ENCODE measurements around the gene IRX4.

Gene IRX4

DNA sequence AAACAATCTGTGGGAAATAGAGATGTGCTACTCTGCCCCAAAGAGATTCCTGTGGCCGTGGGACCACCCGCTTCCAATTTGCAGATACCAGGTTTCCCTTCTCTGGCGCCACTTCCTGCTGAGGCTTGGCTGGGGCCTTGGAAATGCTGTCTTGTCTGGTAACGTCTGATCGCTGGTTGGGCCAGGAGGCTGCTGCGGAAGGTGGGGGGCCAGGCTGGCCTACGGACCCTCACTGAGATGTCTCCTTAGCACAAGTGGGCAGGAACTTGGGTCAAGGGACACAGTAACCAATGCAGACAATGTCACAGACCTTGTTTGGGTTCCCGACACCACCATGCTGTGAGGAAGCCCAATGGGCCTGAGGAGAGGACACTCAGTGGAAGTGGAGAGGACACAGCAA lies 31.7 kb upstream of the IRX4 start:
- no peak for DNase-seq (ENCODE audit: low read depth in 2 of 2)

DNA sequence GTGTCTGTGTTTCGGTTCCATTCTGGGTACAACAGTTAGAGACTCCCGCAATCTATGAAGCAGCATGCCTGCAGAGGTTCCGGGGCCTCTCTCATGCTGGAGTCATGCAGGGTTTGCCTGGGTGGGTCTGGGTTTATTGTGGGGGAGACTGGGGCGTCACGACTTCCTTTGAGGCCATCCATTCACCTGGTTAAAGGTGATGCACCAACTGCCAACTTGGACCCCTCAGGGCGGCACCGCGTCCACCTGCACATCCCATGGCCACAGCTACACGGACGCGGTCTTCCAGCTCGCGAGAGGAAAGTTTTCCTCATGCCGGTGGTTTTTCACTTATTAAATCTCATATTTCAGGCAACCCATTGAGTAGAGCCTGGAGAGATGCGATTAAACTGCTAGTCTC lies 30.9 kb upstream of the IRX4 start:
- no peak for DNase-seq (ENCODE audit: low read depth in 2 of 2)

DNA sequence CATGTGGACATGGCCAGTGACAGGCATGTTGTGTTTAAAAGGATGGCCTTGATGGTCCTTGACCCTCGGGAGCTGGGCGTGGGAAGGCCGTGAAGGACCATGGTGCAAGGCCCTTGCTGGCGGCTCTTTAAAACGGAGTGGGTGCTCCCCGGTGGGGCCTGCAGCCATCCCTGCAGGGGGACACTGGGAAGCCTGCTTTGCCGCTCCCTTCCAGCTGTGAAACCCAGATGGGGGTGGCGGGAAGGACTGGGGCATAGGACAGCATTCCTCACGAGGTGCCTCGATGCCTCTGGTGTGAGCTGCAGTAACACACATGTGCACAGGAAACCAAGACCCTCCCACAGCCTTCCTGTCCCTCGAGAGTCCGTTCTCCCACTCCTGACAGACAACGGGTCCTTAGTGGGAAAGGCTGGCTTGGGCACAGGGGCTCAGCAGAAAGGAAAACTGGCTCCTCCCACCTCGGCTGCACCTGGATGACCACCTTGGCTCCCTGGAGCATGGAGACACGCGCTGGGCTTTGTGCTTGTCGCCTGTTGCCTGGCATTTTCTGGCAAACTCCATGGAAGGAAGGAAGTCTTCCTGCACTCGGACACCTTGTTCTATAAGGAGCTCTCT lies 30.3 kb upstream of the IRX4 start:
- no peak for DNase-seq (ENCODE audit: low read depth in 2 of 2)

DNA sequence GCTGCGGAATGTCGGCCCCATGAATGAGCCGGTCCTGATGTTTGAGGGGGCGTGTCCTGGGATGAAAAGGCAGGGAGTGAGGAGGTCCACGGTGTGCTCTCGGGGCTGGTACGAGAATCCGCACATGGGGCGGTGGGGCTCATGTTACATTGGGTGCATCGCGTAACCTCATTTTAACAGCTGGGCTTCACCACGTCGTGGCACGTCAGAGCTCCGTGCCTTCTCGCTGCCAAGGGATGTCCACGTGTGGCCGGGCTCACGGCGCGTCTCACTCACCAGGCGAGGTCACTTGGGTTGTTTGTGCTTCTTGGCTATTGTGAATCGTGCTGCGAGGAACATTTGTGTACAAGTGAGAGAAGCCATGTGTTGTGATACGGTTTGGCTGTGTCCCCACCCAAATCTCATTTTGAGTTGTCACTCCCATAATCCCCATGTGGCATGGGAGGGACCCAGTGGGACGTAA lies 29.1 kb upstream of the IRX4 start:
- no peak for DNase-seq (ENCODE audit: low read depth in 2 of 2)

DNA sequence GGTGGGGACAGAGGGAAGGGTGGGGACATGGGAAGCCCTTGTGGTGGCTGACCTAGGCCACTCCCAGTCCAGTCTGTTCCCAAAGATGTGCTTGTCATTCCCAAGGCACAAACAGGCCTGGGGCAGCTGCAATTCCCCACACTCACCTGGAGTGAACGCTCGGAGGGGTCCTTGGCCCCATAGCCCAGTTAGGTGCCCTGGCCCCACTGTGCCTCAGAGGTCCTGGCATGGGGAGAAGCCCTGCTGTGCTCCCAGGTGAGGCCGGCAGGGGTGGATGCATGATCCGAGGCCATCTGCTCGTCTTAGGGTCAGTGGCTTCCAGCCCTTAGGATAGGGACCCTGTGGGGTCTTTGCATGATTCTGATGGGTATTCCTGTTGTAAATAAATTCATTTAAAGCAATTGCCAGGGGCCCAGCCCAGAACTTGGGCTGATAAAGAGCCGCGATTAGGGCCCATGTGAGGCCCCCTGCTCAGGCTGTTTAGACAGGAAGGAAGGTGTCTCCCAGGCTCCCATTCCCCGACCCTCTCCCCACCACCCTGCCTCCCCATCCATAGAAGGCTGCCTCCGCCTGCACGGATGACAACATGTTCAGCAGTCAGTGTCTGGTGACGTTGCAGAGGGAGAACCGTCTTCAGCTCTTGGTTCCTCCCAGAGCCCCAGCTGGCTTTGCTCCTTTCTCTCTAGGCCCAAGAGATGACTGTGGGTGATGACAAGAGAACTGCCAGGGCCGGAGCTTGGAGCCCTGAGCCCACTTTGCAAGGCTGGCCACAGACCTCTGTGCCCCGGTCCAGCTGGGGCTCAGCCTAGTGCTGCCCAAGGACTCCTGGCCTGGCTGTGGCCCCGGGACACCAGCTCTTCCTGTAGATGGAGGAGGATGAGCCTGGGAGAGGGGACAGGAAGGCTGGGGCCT lies 28.4 kb upstream of the IRX4 start:
- no peak for DNase-seq (ENCODE audit: low read depth in 2 of 2)

DNA sequence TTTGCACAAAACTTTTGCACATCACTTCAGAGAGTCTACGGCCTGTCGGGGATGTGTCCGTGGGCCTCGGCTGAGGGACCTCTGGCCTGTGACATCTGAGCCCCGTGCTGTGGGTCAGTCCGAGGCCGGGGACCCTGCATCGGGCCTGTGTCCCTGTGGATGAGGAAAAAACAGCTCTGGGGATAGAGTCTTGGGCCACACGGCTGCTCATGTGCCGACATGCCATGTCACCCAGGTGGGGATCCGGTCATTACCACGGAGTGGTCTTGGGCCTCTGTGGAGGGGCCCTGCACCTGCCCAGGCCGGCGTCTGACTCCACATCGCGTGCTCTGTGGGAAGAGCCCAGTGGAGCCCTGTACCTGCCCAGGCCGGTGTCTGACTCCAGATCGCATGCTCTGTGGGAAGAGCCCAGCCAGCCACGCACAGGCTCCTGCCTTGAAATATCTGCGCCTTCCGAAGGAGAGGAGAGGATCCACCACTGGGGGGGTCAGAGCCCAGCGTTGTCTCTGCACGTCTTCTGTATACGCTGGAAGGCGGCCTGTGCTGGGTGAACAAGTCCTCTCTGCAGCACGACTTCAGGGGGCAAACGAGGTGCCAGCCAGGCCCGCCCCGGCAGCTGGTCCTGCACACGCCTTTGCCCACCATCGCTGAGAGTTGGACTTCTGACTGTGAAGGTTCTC lies 27.5 kb upstream of the IRX4 start:
- DNase-seq (ENCODE audit: low read depth in 2 of 2), result no peak

DNA sequence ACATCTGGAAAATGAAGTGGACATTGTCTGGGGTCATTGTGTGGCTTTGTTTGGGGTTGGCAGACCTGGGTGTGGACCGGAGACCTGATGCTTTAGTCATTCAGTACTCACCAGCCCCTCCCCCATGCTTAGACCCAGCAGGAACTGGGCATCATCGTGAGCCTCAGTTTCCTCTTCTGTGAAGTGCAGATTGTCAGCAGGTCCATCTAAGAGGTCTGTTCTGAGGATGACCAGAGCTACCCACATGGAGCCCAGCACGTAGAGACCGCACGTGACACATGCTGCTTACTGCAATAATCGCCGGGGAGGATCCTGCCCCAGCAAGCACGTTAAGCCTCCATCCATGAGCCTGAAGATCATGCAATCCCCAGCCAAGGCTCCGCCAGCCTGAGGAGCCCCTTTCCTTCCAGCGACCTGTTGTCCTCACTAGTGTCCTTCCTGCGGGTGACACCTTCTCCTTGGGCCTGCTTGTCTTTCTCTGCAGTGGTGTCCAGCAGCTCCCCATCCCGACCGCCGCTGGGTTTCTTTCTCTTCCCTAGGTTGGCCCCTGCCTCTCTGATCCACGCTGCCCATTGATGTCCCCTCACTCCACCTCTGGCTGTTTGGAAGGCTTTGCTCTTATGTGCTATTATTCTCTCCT lies 26.7 kb upstream of the IRX4 start:
- no peak for DNase-seq (ENCODE audit: low read depth in 2 of 2)

DNA sequence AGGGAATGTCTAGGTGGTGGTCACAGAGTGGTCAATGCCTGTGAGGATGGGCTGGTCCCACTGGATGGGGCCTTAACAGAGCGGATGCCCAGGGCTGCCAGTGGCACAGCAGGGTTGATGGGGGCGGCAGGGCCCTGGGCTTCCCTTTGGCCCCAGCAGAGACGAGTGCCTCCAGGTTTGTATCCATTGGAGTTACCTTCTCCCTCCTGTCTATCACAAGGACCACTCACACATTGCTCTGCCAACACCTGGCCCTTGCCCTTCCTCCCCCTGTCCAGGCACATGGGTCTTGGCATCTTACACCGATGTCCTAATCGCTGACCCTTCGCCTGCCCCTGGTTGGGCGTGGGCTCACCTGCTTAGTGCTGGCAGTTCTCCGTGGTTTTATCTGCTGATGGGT lies 26.2 kb upstream of the IRX4 start:
- no peak for DNase-seq (ENCODE audit: low read depth in 2 of 2)

DNA sequence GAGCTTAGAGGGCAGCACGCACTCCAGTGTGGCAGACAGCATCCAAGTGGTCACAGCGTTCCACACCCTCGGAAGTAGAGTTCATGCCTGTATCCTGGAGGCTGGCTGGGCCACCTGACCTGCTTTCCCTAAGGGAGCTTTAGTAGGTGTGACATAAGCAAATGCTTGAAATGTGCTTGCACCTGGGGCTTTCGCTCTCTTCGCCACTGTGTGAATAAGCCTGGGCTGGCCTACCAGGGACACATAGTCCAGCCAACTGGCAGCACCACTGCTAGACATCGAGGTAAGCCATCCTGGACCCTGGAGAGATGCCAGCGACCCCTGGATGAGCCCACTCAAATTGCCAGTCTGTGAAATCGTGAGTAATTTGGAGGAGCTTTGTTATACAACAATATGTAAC lies 24.9 kb upstream of the IRX4 start:
- no peak for DNase-seq (ENCODE audit: low read depth in 2 of 2)

DNA sequence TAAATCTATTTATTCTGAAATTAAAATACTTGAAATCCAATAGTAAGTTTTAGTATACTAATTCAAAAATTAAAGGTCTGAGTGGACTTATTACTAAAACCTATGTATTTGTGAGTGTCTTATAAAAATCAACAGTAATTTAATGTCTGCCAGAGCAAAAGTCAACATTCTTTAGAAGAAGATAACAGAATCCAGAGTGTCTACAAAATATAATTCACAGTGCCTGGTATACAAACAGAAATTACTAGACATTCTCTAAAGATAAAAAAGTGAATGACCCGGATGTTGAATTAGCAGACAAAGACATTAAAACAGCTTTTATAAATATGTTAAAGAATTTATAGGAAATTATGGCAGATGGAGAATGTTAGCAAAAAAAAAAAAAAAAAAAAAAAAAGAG lies 22.4 kb upstream of the IRX4 start:
- DNase-seq (ENCODE audit: low read depth in 2 of 2), result no peak

DNA sequence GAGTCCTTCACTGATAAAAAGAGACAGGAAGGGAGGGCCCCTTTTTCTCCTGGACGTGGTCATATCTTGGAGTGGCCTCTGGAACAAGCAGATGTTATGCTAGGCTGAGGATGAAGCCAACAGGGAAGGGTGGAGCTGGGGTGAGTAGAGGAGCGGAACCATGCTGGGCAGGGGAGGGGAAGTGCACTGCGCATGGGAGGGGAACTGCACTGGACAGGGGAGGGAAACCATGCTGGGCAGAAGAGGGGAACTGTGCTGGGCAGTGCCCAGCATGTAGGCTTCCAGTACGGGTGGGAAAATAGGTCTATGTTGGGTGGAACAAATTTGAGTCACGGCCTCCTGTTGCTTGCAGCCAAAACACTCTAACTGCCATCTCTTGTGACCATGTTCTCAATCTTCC lies 19.3 kb upstream of the IRX4 start:
- DNase-seq (ENCODE audit: low read depth in 2 of 2), result no peak

DNA sequence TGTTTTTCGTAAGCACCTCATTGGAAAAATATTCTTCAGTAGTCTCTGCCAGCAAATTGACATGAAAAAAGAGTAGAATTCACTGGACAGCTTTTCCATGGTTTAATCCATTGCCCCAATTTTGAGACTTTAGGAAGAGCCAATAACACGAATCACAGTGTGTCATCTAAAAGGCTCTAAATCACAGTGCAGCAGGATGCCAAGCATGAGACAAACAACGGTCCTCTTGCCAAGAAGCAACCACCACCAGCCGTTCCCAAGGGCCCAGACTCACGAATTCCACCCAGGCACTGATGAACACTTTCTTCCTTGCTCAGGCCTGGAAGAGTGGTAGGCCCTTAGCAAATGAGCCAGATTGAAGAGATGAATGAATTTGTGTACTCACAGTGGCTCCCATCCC lies 18.3 kb upstream of the IRX4 start:
- DNase-seq (ENCODE audit: low read depth in 2 of 2), result no peak

DNA sequence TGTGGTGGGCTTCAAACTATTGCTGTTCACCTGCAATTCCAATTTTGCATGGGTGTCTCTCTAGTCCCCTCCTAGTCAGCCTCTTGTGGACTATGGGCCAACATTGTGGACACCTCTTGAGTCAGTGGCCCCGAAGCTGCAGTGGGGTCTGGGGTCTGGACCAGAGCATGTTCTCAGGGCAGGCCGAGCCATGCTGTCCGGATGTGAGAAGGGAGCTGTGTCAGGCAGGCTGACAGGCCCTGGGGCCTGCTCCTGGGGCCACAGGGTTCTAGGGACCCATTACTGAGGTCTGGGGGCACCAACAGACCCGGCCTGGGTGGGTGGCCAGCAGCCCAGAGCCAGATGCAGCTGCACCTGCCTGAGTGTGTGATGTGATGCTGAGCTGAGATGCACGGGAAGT lies 16.5 kb upstream of the IRX4 start:
- no peak for DNase-seq (ENCODE audit: low read depth in 2 of 2)

DNA sequence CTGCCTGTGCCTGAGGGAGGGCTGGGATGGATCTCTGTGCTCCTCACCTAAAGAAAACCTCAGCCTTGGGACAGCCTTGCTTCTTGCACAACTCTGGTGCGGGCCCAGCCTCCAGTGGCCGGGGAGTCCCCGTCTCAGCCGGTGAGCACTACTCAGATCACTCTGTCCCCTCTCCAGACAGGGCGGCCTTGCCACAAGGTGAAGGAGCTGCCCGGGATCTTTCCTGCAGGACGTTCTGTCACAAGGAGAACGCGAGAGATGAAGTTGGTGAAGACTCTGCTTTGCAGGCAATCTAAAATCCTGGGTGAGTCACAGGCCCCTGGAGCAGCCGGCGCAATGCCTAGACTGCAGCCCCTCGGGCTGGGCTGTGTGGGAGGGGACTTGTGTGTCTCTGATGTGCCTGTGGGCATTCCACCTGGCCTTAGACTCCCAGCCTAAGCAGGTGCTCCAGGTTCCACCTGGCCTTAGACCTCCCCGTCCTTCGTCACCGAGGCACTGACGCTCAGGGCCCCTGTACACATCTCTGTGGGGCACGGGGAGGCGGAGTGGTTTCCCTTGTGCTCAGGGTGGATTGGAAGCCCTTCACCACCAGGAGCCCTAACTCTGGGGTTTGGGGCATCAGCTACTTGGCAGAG lies 15.2 kb upstream of the IRX4 start:
- DNase-seq (ENCODE audit: low read depth in 2 of 2), result no peak

DNA sequence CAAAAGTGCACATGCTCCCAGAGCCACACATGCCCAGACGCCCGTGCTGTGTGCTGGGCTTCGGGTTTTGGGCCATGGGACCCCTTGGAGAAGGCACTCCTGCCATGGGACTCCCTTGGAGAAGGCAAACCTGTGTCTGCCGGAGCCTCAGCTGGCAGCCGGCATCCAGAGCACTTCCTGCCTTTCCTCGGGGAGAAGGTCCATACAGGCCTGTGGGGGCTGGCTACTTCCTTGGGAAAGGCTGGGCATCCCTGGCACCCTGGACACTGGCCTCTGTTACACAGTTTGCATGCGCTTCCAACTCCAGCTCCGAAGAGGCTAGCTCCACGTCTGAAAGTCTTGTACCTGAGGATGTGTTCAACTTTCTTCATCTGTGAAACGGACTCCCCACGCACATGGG lies 14.7 kb upstream of the IRX4 start:
- DNase-seq (ENCODE audit: low read depth in 2 of 2), result no peak

DNA sequence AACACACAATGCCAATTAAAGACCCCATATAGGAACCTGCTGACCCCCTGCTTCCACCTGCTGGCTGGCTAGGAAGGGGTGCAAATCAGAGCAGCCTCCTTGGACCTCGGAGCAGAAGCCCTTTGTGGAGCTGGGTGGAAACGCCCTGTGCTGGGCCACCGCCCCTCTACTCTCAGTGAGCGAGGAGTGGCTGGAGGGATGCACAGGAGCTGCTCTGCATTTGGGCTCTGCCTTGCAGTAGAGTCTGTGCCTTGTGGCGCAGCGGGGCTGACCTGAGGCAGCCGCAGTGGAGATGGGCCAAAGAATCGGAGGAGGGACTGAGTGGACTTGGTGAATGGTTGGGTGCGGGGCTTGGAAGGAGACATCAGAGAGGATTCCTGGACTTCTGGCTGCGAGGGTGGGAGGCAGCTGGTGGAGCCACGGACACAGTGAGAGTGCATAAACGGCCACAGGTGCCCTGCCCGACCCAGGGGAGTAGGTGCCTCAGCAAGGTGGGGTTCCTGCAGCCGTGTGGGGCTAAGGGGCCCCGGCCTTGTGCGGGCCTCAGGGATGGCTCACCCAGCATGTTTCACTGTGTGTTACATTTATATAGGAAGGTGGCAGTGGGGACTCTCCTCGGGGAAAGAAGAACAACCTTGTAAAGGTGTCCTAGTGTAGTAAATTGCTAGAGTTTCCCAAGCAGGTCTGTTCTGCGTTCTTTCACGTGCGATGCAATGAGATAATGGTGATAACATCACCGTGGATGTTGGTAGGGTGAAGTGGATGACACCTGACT lies 14.1 kb upstream of the IRX4 start:
- DNase-seq (ENCODE audit: low read depth in 2 of 2), result no peak

DNA sequence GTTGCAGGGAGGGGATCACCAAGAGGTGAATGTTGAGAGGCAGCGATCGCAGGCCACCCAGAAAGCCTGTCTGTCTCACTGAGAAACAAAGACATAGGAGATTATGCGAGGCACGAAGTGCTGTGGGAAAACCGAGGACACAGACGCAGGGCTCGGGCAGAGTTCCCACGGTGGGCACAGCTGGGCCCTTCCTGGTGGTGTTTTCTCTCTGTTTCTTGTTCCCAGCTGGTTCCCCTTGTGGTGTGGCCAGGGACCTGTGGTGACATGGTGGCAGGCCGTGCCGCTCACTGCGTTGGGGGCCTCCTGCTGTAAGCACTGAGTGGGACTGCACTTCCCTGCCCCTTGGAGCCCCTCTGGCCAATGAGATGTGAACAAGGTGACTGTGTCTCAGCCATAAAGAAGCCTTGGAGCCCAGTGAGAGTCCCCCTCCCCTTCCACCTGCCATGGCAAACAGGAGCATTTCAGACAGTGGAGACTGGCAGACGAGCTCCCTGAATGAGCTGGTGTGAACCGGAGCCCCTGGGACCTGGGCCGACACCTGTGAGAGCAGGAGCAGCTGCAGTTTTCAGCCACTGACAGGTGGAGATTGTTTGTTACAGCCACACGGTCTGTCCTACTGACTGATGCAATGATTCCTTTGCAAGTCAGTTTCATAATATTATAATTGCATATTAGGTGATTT lies 13.2 kb upstream of the IRX4 start:
- DNase-seq (ENCODE audit: low read depth in 2 of 2), result no peak

DNA sequence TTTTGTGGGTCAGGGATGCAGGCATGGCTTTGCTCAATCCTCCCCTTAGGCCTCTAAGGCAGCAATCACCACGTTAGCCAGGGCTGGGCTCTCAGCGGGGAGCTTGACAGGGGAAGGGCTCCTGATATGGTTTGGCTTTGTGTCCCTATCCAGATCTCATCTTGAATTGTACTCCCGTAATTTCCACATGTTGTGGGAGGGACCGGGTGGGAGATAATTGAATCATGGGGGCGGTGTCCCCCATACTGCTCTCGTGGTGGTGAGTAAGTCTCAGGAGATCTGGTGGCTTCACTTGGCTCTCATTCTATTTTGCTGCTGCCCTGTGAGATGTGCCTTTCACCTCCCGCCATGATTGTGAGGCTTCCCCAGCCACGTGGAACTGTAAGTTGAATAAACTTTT lies 11.5 kb upstream of the IRX4 start:
- no peak for DNase-seq (ENCODE audit: low read depth in 2 of 2)

DNA sequence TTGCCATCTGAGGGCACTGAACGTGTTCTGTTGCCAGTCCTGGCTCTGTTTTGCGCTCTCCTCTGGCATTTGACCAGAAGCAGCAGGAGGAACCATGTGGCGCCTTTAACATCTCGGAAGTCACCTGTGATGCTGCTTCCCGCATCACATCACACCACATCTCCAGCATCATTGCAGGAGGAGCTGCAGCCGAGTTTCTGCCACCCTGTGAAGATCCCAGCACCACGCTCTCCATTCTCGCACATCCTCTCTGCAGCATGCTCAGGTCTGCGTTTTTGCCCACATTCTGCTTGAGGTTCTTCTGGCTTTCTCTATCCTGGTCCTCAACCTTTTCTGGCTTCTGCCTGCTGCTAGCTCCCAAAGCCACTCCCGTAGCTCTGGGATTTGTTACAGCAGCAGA lies 11.0 kb upstream of the IRX4 start:
- DNase-seq (ENCODE audit: low read depth in 2 of 2), result no peak

DNA sequence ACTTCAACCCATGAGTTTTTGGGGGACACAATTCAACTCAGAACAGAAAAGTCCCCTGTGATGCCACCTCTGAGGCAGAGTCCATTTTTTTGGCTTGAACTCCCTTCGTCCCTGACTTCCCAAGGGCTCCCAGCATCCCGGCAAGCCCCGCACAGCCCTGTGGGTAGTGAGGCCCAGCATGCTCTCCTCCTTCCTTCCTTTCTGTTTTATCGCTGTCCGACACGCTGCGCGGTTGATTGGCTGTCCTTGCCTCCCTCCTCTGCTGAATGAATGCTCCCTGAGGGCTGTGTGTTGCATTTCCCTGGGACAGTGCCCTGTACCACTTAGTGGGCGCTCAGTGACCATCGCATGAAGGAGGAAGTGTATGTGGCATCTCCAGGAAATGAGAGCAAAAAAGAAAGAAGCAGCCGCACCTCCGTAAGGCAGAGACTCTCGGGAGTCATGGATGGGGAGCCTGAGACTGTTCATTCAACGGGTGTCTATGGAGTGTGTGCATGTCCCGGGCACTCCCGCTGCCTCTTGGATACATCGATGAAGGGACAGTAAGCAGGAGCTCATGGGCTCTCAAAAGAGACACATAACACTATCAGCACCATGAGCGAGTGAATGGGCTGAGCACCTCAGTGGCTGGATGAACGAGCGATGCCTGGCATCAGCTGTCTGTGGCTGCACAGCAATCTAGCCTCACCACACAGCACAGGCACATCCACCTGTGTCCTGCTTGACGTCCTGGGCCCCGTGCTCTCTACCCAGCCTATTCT lies 10.1 kb upstream of the IRX4 start:
- DNase-seq (ENCODE audit: low read depth in 2 of 2), result no peak

Data from stimulated activated CD8-positive, alpha-beta memory T cell treated with anti-CD3 and anti-CD28 coated beads, Interleukin-15, amount 100 ng/mL, for 48 hours (primary cell).